Right lobe of liver (tissue), 6 donors: ENCODE results near the gene FKBP1A. TPM values are rescaled to one million over a fixed set of nuclear protein-coding genes. Genes with fewer than 3 reads are reported as not detected.

ENCODE experiments used
- ATAC-seq, 4 donors: fragments of 200-7000 bp; cut with Tn5 transposase; one replicate each; pipeline ENCODE4 v1.9.1; 2020; ENCODE audit warnings: mild to moderate bottlenecking in 4 of 4, moderate library complexity in 4 of 4
- DNase-seq, 3 donors: peaks; one replicate each; pipeline ENCODE4 v3.0.0-alpha.2; 2020
- H3K27ac ChIP-seq, 3 donors: fragments of 200-600 bp; one replicate each; pipeline ENCODE4 v1.8.0; 2022
- H3K27me3 ChIP-seq, 2 donors: fragments of 200-600 bp; one replicate each; pipeline ENCODE4 v1.8.0; 2022
- H3K36me3 ChIP-seq, 4 donors: fragments of 200-600 bp; sonication (generic) in 1 of 4; one replicate each; pipeline versions ENCODE4 v1.5.1 to v1.8.0; 2017 to 2022; ENCODE audit warnings: control low read depth in 1 of 4
- H3K4me1 ChIP-seq, 4 donors: fragments of 200-600 bp; sonication (generic) in 1 of 4; one replicate each; pipeline versions ENCODE4 v1.5.1 to v1.8.0; 2017 to 2022; ENCODE audit warnings: control low read depth in 1 of 4
- H3K4me3 ChIP-seq, 3 donors: fragments of 200-600 bp; one replicate each; pipeline ENCODE4 v1.8.0; 2022
- H3K9me3 ChIP-seq, 4 donors: fragments of 200-600 bp; sonication (generic) in 1 of 4; one replicate each; pipeline versions ENCODE4 v1.5.1 to v1.8.0; 2017 to 2022; ENCODE audit warnings: control low read depth in 1 of 4
- CTCF ChIP-seq, 4 donors: fragments of 200-600 bp in 3 of 4; fragments of 450-650 bp in 1 of 4; IDR thresholded peaks; one replicate each; pipeline versions ENCODE4 v1.5.1 to v1.8.0; 2016 to 2022; ENCODE audit warnings: antibody characterized with exemption in 4 of 4, mild to moderate bottlenecking in 2 of 4
- POLR2A ChIP-seq: fragments of 450-650 bp; IDR thresholded peaks from one replicate; pipeline ENCODE4 v1.6.1; 2017; ENCODE audit warnings: antibody characterized with exemption, mild to moderate bottlenecking
- WGBS: methylation state at CpG from one replicate; pipeline ENCODE4 v1.1.6; 2018; ENCODE audit warnings: low coverage, low lambda C conversion rate; ENCODE audit not compliant: insufficient coverage; ENCODE audit errors: missing lambda C conversion rate; 5-methylcytosine and 5-hydroxymethylcytosine counted together
- intact Hi-C, 2 donors: fragments of 100-400 bp; cut with DNase I; formaldehyde crosslinking; loops; one replicate each; pipeline versions ENCODE4 v1.11.2 to v1.14.1; 2022
- total RNA-seq, 6 experiments: library from RNA; depleted of rRNA in 2 of 6; stranded (reverse); fragments of >200 nt in 2 of 6; fragmentation: NEBNext Ultra II Directional in 3 of 6; extraction: Animal tissue kit (Norgen Biotek cat#: 25700) in 3 of 6; gene quantifications; one replicate each; pipeline versions ENCODE4 v1.1.0 to v1.2.4, GENCODE V29; 2016 to 2023
- donor health status: DM: no; HTN: yes; CAD: no.
- donor health status: DM: no; HTN: no; CAD: no.
- donor health status: DM: no; HTN: no; CAD: no.
- donor health status: DM: no; HTN: yes; CAD: no.
- donor health status: DM: no; HTN: yes; CAD: no.

The FKBP1A gene
- total RNA-seq, 6 experiments from 2014 or later: 56.9 to 86.9 (median 63.4) TPM

GRCh38 chr20:1327827-1328679 is 64.8 kb downstream of the FKBP1A start:
- WGBS: 60% methylated on average over 4 of the region's 7 CpGs
- DNase-seq: peak in 1 of 3 donors; percentile 78
- intact Hi-C loops: loop anchor here (5.0 to 10.0 kb wide), 2 partner anchors 57 to 64 kb away; partner anchors contain the start of gene FKBP1A (in 1 of the 2)

DNA sequence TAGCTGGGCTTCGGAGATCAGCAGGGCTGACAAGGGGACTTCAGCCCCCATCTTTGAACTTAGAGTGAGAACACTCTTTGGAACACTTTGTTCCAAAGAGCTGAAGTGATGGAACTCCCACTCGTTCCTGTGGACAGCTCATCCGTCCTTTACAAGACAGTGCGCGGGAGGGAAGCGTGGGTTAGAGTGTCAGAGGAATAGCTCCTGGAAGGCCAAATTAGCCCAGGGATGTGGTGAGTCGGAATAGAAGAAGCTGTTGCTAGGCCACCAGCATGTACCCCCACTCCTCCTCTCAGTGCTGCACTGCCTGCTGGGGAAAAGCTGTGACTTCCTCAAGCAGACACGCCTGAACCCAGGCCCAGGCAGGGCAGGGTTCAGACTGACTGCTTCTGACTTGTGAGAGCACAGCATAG is 65.6 kb downstream of the FKBP1A start:
- DNase-seq (peak in 1 of 3 donors; percentile 42), ATAC-seq (no peak)
- WGBS: 50% methylated on average over 7 of the region's 8 CpGs
- no peak for TF ChIP-seq CTCF (IDR thresholded peaks at IDR 0.05)
- TF ChIP-seq POLR2A: no peak
- Histone ChIP-seq H3K4me3 (no peak overlapping the region), H3K9me3 (no peaks in the 10 kb centered on the region), H3K27me3 (no peaks in the 10 kb centered on the region), H3K27ac (peak overlapping the region; percentile 98 to 100 (median 99)), H3K4me1 (peaks cover 0 to 44% (median 24%) of the 10 kb centered on the region in 4 donors), H3K36me3 (no peaks in the 10 kb centered on the region)
- intact Hi-C loops: loop anchor here (5.0 to 10.0 kb wide), 2 partner anchors 58 to 65 kb away; partner anchors contain the start of gene FKBP1A (in 1 of the 2)

More at GRCh38 chr20:1327827-1328679, 64.8 kb downstream of the FKBP1A start:
- no peaks in the 10 kb centered on the region for H3K9me3 ChIP-seq
- H3K36me3 ChIP-seq: no peaks in the 10 kb centered on the region
- H3K27me3 ChIP-seq: no peaks in the 10 kb centered on the region
- peak overlapping the region in 1 of 3 donors; percentile 17 for H3K4me3 ChIP-seq
- TF ChIP-seq CTCF (IDR thresholded peaks at IDR 0.05) (no peak), POLR2A (peak; percentile 43)
- peak overlapping the region; percentile 98 to 100 (median 99) for H3K27ac ChIP-seq
- peaks cover 0 to 44% (median 24%) of the 10 kb centered on the region in 4 donors for H3K4me1 ChIP-seq
- peak; percentile 36 to 59 (median 48) for ATAC-seq

GRCh38 chr20:1326031-1326930 is 66.6 kb downstream of the FKBP1A start:
- Histone ChIP-seq H3K4me1 (peaks cover 0 to 44% (median 24%) of the 10 kb centered on the region in 4 donors), H3K27ac (peak overlapping the region; percentile 98 to 100 (median 99)), H3K36me3 (no peaks in the 10 kb centered on the region), H3K4me3 (peak overlapping the region; percentile 66 to 86 (median 74)), H3K9me3 (no peaks in the 10 kb centered on the region), H3K27me3 (no peaks in the 10 kb centered on the region)
- TF ChIP-seq POLR2A (no peak), CTCF (IDR thresholded peaks at IDR 0.05) (no peak)
- DNase-seq (no peak), ATAC-seq (no peak)
- WGBS: 20% methylated on average over 10 of the region's 10 CpGs
- intact Hi-C loops: loop anchor here (5.0 to 10.0 kb wide), 2 partner anchors 59 to 66 kb away; partner anchors contain the start of gene FKBP1A (in 1 of the 2)
